Glomerular endothelial cell (primary cell): Measurements from ENCODE around the gene QRSL1. TPM values are rescaled to one million over a fixed set of nuclear protein-coding genes. Genes with fewer than 3 reads are reported as not detected.

ENCODE experiments used
- total RNA-seq: library from RNA; depleted of rRNA; stranded (reverse); fragments of >200 nt; gene quantifications from 2 replicates; pipeline ENCODE4 v1.2.3, GENCODE V29; 2015

QRSL1 gene
- total RNA-seq, 1 donor from 2014 or later: 8.2 TPM

Other genes with a start within 250 kb of the QRSL1 start
- 2.5 and 7.6 TPM in 2 replicates for gene RTN4IP1, start 80 bp upstream of the QRSL1 start, total RNA-seq